UCSD-AML1 (cell line): ENCODE measurements around the gene MVB12B.

Experiments
- DNase-seq: peaks from one replicate; lab custom pipeline; 2025; ENCODE audit not compliant: unreplicated experiment; lab: John Stamatoyannopoulos, UW

MVB12B gene

GRCh38 chr9:126330536-126330935 is 3.9 kb downstream of the MVB12B start:
- DNase-seq = no peak

DNA sequence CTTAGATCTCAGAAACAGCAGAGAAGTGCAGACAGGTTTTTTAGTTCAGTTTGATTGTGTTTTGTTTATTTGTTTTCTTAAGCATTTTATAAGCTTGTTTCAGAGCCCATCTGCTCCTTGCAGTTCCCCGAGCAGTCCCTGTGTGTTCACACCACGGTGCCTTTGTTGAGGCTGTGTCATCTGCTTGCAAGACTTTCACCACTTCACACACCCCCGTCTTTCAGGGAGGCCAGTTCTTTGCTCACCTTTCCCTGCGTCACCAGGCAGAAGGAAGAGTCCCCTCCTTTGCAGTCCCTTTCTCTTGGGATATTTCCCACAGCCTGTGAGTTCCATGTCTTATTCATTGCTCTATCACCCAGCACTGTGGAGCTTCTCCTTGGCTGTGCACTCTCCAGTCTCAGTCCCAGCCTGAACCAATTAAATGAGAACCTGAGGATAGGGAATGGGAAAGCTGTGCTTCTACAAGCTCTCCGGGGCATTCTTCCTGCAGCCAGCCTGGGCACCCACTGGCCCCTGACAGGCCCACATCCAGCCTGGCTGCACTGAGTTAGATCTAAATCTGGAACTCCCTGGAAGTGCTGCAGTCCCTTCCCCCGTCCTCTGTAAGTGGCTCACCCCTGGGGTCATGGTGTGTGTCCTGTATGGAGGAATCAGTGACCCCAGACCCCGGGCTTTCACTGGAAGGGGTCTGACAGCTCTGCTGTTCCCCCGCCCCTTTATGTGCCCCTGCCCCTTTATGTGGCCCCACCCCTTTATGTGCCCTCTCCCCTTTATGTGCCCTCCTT is 5.5 kb downstream of the MVB12B start:
- DNase-seq = no peak

DNA sequence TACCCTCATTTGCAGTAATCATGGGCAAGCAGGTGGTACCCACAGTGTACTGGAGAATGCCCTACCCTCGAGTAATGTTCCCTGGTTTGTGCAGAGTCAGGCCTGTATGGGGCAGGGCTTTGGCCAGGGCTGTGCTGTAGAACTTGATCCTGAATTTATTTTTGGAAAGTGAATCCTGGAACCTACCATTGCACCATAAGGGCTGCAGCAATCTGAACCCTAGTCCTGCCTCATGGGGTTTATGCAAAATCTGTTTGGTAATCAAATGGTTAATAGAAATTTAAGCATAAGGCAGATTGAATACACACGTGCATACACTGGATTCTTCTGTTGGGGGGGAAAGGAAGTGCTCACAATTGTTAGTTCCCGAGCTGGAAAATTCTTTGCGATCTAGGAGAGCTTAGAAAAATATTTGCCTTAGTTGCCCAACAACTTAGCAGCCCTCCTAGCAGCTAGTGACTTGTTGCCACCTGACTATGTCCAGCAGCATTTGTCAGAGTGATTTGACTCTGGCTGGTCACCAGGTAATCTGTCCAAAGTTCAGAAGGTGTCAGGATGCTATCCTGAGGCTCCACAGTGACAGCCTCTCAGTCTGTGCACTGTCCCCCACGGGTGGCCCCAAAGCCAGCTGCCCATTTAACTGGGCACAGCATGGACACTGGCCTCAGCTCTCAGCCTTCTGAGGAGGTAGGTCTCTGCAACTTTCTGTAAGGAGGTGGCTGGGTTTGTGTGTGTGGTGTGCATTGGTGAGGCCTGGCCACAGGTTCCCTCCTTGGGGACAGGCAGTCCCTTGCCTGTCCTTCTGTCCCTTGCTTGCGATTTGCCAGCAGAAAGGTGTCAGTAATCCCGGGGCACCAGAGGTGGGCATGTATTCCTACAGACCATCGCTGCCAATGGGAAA is 8.3 kb downstream of the MVB12B start:
- no peak for DNase-seq

DNA sequence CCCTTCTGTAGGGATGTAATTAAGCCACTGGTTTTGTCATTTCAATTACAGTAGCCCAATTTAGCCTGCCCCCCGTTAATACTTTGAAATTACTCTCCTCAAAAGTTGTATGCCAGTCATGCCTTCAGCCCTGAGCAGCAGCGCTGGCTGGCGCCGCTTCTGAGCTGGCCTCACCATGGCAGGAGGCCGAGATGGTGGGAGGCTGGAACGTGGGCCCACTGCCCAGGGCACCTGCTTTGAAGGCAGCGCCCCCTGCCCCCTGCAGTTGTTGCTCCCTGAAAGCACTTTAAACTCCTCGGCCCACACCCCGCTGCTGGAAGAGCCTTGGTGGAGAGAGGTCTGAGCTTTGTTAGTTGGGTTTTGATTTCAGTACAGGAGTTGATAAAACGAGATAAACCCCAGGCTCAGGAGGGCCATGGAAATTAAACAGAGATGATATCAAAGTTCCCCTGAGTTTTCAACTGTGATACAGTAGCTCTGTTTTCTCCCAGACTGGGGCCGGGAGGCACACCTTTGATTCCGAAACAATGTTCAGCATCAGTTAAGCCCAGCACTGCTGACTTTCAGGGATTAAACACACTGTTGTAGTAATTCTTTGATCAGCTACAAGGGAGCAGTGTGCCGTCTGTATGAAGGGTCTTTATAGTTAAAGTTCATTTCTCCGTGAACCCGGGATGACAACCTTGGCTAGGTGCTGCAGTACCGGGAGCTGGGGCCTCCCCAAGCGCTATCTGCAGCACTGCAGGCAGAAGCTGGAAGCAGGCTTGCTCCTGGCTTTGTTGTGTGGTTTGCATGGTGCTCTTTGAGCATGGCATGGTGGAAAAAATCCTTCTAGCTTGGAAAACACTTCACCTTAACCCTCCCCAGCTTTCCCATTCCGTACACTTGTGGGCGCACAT is 9.5 kb downstream of the MVB12B start:
- no peak for DNase-seq

DNA sequence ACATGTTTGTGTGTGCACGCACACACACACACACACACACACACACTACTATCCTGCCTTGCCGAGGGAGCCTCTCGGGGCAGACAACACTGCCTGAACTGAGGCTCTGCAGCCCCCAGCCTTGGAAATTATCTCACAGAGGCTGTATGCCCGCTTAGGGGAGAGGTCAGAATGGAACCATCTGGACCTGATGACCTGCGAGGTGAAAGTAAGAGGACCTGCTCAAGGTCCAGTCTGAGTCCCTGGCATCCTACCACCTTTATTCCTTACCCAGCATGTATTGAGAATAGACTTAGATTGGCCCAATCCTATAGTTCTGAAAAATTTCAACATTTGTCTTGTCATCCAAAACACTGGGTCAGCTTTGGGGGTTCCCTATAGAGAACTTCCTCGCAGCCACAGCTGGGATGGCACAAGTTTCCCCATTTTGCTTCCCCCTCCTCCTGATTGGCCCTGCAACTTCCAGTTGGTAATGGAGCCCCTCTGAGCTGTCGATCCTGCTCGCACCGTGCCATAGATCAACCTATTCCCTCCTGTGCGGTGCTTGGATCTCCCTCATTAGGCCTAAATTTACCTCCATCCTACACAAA is 10.2 kb downstream of the MVB12B start:
- DNase-seq = no peak

DNA sequence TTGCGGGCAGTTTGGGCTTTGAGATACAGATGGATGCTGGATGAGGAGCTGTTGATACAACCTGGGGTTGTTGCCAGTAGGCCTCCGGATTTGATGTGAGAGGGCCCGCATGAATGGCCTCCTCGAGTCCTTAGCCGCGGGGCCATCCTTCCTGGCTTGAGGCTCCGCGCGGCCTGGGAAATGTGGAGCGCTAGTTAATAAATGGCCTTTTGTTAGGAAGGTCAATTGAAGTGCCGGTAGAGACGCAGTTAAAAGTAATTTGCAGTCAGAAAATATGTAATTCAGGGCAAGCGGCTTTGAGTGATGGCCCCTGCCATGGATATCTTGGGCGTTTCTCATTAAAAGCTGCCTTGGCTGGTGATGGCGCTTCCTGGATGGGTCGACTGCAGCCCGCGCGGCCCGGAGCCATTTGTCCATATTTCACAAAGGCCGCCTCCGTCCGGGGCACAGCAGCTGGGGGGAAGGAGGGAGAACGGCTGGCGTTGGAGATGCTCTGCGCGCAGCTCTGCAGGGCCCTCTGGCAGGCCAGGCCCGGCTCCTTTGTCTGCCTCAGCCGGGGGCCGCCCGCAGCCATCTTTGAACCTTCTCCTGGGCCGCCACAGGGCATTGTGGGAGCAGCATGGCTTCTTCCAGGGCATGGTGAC is 11.2 kb downstream of the MVB12B start:
- DNase-seq = no peak

DNA sequence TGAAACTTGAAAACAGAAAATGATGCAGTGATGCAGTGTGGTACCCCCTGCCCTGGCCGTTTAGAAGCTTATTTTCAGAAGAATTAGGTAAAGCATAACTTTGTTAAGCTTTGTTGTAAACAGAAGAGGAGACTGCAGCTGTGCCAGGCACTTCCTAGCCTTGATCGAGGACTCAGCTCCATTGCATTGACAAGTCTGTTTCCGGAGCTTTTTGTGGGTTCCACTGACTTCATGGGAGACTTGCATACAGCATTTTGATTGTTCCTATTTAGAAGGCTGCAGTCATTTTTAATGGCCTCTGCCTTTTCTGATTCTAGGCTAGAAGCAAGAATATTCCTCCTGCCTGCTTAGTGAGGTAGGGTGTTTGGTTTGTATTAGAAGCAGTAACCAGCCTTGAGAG is 12.3 kb downstream of the MVB12B start:
- no peak for DNase-seq

DNA sequence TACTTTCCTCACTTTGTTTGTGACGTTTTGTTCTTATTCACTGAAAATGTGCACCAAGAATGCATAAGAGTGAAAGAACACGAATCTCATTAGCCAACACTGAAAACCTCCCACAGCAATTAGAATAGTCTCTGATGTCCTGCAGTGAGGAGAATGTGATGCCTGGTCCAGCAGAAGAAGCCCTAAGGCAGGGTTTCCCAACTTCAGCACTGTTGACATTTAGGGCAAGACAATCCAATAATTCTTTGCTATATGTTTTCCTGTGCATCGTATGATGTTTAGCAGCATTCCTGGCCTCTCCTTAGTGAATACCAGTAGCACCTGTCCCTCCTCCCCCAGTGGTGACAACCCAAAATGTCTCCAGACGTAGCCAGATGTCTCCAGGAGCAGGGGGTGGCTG is 14.8 kb downstream of the MVB12B start:
- no peak for DNase-seq

DNA sequence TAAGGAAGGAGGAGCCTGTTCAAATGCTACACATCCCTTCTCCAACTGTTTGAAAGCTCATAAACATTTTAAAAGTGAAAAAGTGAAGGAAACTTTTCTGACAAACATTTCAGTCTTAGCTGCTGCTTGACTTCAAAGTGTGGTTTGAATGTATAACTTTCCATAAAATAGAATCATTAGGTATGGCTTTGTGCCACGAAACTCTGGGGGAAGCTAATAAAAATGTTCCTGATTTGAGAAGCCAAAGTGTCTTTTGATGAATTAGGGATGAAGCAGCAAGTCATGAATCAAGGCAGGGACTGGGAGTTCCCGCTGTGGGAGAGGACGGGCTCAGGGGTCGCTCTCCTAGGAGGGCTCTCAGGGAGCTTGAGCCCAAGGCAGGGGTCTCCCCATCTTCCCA is 15.3 kb downstream of the MVB12B start:
- no peak for DNase-seq

GRCh38 chr9:126342621-126343031 is 16.0 kb downstream of the MVB12B start:
- DNase-seq = no peak

DNA sequence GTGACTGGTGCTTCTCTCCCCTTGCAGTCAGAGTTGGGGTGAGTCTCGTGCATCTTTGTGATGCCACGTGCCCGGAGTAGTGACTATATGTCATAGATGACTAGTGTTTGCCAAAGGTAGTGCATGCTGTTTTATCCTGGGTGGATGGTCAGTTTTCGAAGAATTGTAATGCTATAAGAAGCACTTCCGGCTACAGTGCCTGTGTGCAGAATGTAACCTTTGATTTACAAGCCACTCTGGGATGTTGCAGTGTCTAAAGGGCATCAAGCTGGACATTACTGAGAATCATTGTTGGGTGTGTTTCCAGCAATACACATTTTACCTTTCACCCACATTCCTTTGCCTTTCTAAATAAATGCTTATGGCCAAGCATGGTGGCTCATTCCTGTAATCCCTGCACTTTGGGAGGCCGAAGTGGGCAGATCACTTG is 16.7 kb downstream of the MVB12B start:
- DNase-seq = no peak

DNA sequence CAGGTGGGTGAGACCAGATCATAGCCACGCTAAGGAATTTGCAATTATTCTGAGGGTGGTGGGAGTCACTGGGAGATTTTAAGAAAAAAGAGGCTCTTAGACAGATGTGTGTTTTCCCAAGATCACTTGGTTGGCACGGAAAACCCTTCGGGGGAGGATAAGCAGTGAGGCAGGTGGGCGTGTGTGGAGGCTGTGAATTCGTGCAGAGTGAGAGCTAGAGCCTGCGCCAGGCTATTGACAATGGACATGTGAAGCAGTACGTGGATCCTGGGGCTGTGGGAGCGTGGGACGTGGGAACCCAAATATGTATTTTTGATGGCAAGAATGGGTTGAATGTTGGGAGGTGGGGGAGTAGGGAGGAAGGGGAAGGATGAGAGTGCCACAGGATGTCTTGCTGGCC is 19.4 kb downstream of the MVB12B start:
- DNase-seq = no peak

DNA sequence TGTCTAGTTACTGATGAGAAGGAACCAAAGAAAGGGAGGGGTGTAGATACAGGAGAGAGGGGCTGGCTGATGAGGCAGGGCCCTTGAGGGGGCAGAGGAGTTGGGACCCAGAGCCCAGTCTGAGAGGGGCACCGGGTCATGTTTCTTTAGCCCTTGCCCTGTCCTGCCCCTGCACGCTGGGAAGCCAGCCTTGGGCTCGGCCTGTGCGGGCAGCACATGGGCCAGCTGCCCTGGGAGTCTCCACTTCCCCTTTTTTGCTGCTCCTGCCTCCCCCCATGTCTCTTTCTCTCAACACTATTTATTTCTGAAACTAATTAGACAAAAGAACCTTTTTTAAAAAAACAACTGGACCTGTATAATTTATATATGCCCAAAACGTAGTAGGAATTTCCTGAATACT is 20.5 kb downstream of the MVB12B start:
- no peak for DNase-seq

- no peak for DNase-seq
Measured at GRCh38 chr9:126347911-126348760, 21.5 kb downstream of the MVB12B start.

- DNase-seq = no peak
Measured at GRCh38 chr9:126348911-126349550, 22.4 kb downstream of the MVB12B start.

DNA sequence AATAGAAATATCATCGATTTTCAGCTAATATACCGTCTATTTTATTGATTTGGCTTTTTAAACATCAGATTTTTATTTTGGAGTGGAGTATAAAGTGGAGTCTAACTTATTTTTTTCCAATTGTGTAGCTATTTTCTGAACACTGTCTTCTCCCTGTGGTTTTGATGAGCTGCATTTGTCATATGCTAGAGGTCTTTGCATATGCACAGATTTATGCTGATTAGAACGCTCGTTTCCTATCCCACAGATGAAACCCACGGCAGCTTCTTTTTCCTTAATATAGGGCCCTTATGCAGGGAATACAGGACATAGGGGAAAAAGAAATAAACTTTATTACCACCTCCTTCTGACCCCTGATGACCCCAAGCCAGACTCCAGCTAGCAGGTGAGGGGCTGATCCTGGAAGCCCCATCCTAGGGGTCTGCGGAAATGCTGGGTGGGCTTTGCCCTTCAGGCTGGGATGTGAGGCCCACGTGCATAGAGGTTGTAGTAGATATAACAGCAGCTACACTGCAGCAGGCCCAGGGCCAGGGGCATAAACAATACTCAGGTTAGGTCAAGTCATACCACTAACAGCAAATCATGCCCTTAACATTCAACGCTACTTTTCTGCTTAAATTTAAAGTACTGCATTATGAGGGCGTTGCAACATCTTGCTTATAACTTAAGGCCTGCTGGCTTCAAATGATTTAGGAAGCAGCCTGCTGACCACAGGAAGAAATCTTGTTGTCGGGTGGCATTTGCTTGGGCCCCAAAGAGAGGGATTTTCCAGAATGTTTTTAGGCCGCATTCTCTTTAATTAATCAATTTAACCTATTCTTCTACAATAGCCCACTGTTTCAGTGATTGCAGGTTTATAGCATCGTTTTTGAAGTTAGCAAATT is 28.5 kb downstream of the MVB12B start:
- no peak for DNase-seq

- DNase-seq = no peak
Measured at GRCh38 chr9:126357074-126357473, 30.4 kb downstream of the MVB12B start.

DNA sequence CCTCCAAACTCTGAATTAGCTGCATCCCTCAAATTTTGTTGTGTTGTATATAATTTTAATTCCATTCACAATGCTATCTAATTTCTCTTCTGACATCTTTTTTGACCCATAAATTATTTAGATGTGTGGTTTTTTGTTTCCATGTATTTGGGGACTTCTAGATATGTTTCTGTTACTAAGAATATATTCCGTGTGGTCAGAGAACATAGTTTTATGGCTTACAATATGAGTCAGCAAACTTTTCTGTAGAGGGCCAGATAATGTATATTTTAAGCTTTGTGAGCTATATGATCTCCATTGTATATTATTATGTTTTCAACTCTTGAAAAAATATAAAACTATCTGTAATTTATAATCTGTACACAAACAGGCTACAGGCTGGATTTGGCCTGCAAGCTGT is 33.4 kb downstream of the MVB12B start:
- no peak for DNase-seq
